NB4 (cell line): ENCODE measurements around the gene SPAG9.

Experiments used
- POLR2A ChIP-seq: IDR thresholded peaks from 2 replicates; pipeline ENCODE4 v1.6.1; 2011; ENCODE audit warnings: mild to moderate bottlenecking; ENCODE audit not compliant: insufficient read length; ENCODE audit errors: extremely low read depth
- TF ChIP-seq, protein P1 (sequence below): IDR thresholded peaks from one replicate; pipeline ENCODE4 v1.5.1; 2012; ENCODE audit warnings: low read depth, low read length
- TF ChIP-seq, protein P2 (sequence below): IDR thresholded peaks from 2 replicates; pipeline ENCODE4 v1.6.1; 2011; ENCODE audit warnings: low read depth, low read length

DNA sequence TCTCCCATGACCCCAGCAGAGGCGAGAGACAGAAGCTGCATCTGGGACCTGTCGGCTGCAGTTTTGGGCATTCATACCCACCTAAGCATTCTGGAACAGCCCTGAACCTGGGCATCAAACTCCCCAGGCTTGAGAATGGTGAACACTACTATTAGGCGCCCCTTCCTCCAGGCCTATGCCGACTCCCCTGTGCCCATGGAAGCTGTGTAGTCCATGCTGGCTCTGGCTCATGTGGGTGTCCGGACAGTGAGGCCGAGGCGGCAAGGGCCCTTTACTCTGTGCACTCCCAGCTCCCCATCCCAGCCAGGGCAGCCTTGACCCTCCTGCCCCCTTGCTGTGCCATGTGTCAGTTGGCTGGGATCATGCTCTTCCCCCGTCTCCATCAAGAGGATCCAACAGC, 165.5 kb downstream of the SPAG9 start:
- TF ChIP-seq, protein P1, sequence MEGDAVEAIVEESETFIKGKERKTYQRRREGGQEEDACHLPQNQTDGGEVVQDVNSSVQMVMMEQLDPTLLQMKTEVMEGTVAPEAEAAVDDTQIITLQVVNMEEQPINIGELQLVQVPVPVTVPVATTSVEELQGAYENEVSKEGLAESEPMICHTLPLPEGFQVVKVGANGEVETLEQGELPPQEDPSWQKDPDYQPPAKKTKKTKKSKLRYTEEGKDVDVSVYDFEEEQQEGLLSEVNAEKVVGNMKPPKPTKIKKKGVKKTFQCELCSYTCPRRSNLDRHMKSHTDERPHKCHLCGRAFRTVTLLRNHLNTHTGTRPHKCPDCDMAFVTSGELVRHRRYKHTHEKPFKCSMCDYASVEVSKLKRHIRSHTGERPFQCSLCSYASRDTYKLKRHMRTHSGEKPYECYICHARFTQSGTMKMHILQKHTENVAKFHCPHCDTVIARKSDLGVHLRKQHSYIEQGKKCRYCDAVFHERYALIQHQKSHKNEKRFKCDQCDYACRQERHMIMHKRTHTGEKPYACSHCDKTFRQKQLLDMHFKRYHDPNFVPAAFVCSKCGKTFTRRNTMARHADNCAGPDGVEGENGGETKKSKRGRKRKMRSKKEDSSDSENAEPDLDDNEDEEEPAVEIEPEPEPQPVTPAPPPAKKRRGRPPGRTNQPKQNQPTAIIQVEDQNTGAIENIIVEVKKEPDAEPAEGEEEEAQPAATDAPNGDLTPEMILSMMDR = no peak
- TF ChIP-seq POLR2A = no peak
- TF ChIP-seq, protein P2, sequence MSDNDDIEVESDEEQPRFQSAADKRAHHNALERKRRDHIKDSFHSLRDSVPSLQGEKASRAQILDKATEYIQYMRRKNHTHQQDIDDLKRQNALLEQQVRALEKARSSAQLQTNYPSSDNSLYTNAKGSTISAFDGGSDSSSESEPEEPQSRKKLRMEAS = no peak
